ENCODE data around the gene RMND1. TPM values are rescaled to one million over a fixed set of nuclear protein-coding genes. Genes with fewer than 3 reads are reported as not detected.

Gene RMND1
- total and polyA plus RNA-seq, 2 of the 13 experiments (the other 11 are each of a cell fraction or from before 2014, with no cell fraction given), result 34.0 to 72.5 TPM

GRCh38 chr6:151390851-151391470, 61.0 kb downstream of the RMND1 start (continued):
- no peak for TF ChIP-seq SP1 (IDR thresholded peaks at IDR 0.05)
- no peak for TF ChIP-seq SP1 (CRISPR knock-in tag; IDR thresholded peaks at IDR 0.05)
- TF ChIP-seq MLXIP (CRISPR knock-in tag; IDR thresholded peaks at IDR 0.05; ENCODE audit: borderline replicate concordance), result no peak
- no peak; the same call in 1 of the 2 replicates for TF ChIP-seq HOXA3 (CRISPR knock-in tag; IDR thresholded peaks at IDR 0.05)
- no peak for TF ChIP-seq DNMT3B (CRISPR knock-in tag; conservative IDR thresholded peaks at IDR 0.05)
- TF ChIP-seq ZNF644 (CRISPR knock-in tag; IDR thresholded peaks at IDR 0.05; ENCODE audit: low read depth), result no peak
- TF ChIP-seq ZNF280B (CRISPR knock-in tag; IDR thresholded peaks at IDR 0.05; ENCODE audit: borderline replicate concordance), result peak; percentile 51; the same call in 1 of the 2 replicates
- TF ChIP-seq, protein P1, sequence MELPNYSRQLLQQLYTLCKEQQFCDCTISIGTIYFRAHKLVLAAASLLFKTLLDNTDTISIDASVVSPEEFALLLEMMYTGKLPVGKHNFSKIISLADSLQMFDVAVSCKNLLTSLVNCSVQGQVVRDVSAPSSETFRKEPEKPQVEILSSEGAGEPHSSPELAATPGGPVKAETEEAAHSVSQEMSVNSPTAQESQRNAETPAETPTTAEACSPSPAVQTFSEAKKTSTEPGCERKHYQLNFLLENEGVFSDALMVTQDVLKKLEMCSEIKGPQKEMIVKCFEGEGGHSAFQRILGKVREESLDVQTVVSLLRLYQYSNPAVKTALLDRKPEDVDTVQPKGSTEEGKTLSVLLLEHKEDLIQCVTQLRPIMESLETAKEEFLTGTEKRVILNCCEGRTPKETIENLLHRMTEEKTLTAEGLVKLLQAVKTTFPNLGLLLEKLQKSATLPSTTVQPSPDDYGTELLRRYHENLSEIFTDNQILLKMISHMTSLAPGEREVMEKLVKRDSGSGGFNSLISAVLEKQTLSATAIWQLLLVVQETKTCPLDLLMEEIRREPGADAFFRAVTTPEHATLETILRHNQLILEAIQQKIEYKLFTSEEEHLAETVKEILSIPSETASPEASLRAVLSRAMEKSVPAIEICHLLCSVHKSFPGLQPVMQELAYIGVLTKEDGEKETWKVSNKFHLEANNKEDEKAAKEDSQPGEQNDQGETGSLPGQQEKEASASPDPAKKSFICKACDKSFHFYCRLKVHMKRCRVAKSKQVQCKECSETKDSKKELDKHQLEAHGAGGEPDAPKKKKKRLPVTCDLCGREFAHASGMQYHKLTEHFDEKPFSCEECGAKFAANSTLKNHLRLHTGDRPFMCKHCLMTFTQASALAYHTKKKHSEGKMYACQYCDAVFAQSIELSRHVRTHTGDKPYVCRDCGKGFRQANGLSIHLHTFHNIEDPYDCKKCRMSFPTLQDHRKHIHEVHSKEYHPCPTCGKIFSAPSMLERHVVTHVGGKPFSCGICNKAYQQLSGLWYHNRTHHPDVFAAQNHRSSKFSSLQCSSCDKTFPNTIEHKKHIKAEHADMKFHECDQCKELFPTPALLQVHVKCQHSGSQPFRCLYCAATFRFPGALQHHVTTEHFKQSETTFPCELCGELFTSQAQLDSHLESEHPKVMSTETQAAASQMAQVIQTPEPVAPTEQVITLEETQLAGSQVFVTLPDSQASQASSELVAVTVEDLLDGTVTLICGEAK (IDR thresholded peaks at IDR 0.05), result no peak
- TF ChIP-seq, protein P1 (CRISPR knock-in tag; IDR thresholded peaks at IDR 0.05), result no peak; the same call in 1 of the 2 replicates
- TF ChIP-seq ZNF484 (CRISPR knock-in tag; IDR thresholded peaks at IDR 0.05; ENCODE audit: borderline replicate concordance, low read depth), result no peak
- no peak for TF ChIP-seq KAT2B (IDR thresholded peaks at IDR 0.05; ENCODE audit: borderline replicate concordance, low read depth, low read length)
- no peak; the same call in 1 of the 2 replicates for TF ChIP-seq CBX5 (CRISPR knock-in tag; IDR thresholded peaks at IDR 0.05; ENCODE audit: borderline replicate concordance)
- TF ChIP-seq KLF13 (CRISPR knock-in tag; IDR thresholded peaks at IDR 0.05), result no peak
- TF ChIP-seq CREB1 (IDR thresholded peaks at IDR 0.05), result no peak
- TF ChIP-seq CREB1 (CRISPR knock-in tag; IDR thresholded peaks at IDR 0.05), result no peak

Measured in HepG2 (cell line).